GM12801 (cell line): ENCODE data around the gene SEC14L1.

Experiments used
- TF ChIP-seq, protein P1 (sequence below): IDR thresholded peaks from one replicate; pipeline ENCODE4 v1.5.1; 2011; ENCODE audit warnings: control low read depth; ENCODE audit not compliant: insufficient read length; ENCODE audit errors: extremely low read depth

Gene SEC14L1

DNA sequence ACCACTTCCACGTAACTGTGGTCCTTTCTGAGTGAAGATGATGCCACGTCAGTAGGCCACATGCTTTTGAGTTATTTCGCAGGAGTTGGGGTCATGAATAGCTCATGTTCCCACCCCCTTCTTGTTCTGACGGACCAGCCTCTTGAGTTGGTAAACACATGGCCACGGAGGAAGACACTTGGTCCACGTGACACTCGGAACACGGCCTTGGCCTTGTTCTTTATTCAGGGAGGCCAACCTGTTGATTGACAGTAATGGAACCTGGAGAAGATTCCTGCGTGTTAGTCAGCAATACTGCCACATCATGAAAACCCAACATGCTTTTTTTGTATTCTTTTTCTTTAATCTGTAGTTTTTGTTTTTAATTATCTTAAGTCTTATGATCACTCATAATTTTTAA is 56.3 kb downstream of the SEC14L1 start:
- TF ChIP-seq, protein P1, sequence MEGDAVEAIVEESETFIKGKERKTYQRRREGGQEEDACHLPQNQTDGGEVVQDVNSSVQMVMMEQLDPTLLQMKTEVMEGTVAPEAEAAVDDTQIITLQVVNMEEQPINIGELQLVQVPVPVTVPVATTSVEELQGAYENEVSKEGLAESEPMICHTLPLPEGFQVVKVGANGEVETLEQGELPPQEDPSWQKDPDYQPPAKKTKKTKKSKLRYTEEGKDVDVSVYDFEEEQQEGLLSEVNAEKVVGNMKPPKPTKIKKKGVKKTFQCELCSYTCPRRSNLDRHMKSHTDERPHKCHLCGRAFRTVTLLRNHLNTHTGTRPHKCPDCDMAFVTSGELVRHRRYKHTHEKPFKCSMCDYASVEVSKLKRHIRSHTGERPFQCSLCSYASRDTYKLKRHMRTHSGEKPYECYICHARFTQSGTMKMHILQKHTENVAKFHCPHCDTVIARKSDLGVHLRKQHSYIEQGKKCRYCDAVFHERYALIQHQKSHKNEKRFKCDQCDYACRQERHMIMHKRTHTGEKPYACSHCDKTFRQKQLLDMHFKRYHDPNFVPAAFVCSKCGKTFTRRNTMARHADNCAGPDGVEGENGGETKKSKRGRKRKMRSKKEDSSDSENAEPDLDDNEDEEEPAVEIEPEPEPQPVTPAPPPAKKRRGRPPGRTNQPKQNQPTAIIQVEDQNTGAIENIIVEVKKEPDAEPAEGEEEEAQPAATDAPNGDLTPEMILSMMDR, result no peak

DNA sequence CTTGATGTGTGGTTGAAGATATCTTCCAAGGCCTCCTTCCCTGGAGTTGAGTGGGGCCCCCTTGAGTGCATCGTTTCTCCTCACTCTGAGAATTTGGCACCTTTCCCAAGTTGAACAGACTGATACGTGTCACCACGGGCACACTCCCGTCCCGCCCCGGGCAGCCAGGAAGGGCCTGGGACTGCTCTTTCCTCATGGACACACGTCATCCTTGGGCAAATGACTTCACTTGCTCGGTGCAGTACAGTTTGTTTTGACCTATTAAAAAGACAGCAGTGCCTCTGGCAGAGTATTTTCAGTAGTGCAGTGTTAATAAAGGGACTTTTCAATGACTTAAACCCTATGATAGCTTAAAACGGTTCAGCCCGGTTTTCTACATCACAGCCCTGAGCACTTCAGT is 59.9 kb downstream of the SEC14L1 start:
- TF ChIP-seq, protein P1, result no peak

DNA sequence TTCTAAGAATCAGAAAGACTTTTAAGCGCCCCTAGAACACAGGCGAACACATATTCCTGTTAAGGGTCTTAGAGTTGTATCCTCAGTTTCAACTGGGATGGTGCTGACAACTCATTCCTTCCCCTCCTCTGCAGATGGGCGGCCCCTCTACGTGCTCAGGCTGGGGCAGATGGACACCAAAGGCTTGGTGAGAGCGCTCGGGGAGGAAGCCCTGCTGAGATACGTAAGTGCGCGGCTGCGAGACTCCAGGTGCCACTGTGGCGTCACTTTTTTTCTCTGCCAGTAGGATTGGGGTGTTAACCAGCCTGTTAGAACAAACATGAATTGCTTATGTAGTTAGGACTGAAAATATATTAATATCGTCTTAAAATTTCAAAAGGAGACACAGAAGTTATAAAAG is 62.7 kb downstream of the SEC14L1 start:
- TF ChIP-seq, protein P1, result no peak

DNA sequence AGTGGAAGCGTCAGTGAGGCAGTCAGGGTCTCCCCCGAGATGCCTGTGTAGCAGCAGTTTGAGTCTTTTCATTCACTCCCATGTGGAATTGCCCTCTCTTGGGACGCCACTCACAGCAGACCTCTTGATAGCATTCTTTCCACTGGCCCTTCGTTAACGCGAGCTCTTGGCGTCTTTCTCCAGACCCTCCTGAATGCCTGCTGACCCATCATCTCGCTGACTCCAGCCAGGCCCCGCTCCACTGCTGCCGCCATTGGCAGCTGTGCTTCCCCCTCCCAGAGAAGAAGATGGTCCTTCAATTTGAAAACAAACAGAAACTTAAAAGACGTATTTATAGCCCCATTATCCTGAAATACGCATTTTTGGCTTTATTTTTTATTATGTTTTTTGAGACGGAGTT is 63.1 kb downstream of the SEC14L1 start:
- TF ChIP-seq, protein P1, result no peak

DNA sequence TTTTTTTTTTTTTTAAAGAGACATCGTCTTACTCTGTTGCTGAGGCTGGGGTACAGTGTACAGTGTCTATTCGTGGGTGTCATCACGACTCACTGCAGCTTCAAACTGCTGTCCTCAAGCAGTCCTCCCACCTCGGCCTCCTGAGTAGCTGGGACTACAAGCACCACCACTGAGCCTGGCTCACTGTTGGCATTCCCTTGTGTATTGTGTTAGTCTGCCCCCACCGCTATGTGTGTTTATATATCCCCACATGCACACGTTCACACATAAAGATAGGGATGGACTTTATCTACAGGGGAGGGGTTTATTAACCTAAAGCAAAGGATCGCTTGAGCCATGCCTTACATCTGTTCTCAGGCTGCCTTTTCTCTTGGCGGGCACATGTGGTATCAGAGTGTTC is 63.8 kb downstream of the SEC14L1 start:
- TF ChIP-seq, protein P1, result no peak

DNA sequence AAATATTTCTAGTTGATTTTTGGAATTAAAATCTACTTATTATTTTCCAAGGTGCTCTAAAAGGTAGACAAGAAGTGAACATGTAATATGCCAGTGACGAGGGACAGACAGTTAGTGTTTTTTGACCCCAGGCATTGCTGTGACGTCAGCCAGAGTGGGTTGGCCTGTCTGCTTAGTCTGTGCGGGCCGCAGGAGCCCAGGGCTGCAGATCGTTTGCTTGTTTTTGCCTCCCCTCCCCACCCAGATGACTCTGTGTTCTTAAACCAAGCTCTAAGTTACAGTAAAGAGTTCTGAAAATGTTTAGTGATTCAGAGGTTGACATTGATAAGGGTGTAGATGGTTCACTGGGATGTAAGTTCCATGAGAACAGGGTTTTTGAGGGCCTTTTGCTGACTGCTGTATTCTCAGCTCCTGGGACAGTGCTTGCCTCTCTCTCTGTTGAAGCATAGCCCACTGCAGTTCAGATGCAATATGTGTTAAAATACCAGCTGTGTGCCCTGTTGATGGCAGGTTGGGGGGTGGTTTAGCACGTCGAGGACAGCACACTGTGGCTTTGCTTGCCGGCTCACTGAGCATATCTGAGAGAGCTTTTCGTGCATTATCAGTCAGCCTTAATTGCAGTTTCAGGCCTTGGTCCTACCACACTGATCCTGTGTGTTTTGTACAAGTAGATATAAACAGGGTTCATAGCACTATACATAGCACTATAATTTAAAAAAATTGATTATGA is 64.8 kb downstream of the SEC14L1 start:
- TF ChIP-seq, protein P1, result no peak

DNA sequence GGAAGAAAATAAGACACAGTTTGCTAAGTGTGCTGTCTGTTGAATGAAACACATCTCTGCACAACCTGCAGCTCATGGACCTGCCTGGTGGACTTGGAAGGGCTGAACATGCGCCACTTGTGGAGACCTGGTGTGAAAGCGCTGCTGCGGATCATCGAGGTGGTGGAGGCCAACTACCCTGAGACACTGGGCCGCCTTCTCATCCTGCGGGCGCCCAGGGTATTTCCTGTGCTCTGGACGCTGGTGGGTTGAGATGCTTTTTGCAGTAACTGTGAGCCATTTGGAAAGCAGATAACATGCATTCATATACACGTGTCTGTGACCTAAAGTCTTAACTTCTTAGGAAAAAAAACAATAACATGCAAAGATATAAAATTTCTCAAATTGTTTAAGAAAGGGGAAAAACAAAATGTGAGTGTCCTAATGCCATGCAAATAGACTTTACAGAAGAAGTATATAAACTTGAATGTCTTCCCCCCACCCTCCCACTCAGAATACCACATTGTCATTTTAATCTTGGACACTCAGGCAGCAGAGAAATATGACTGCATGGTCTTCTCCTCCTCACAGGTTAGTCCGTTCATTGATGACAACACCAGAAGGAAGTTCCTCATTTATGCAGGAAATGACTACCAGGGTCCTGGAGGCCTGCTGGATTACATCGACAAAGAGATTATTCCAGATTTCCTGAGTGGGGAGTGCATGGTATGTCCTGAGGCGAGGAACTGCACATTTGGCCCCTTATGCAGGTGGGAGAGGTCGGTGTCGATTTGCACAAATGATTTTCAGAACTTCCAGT is 65.6 kb downstream of the SEC14L1 start:
- TF ChIP-seq, protein P1, result no peak
